NB4 (cell line): Measurements from ENCODE around the gene SRGAP2B.
"Not testable (repeated sequence)": the region's sequence is repeated elsewhere in the genome, so short reads cannot be mapped to it uniquely, and the experiment has no call there.

ENCODE experiments used
- DNase-seq: peaks from one replicate; pipeline ENCODE4 v3.0.0; 2010; ENCODE audit warnings: low read depth
- H3K4me3 ChIP-seq: one replicate; pipeline ENCODE4 v1.5.1; 2011; ENCODE audit warnings: mild to moderate bottlenecking, low read depth, low read length, moderate library complexity

Gene SRGAP2B

DNA sequence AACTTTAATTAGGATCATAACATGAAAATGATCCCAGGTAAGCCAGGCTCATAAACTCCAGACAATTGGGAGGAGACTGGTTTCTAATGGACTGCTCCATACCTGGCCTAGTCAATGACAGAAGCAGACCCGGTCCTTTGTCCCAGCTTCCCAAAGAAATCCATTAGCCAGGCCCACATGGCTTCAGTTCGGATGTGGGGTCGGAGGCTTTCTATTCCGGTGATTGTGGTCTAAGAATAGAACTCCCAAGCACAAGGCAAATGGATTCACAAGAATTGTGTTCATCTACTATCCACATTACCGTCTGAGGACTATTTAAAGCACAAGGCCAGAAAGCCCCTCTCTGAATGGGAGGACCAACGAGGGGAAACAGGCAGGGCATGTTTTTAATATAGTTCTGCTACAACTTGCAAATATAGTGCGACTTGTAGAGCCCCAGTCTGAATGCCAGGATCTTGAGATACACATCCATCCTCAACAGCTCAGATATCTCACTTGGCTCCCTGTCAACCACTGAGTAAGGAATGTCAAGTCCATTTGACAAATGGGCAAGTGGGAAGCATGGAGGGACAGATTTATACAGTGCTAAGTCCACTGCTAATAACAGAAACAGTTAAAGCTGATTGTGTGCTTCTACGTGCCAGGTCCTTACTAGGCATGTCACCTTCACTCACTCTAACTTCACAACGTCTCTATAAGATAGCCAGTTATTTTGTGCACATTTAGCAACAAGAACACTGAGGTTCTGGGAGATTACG, 42.9 kb downstream of the SRGAP2B start:
- H3K4me3 ChIP-seq, DNase-seq: not testable (repeated sequence)

DNA sequence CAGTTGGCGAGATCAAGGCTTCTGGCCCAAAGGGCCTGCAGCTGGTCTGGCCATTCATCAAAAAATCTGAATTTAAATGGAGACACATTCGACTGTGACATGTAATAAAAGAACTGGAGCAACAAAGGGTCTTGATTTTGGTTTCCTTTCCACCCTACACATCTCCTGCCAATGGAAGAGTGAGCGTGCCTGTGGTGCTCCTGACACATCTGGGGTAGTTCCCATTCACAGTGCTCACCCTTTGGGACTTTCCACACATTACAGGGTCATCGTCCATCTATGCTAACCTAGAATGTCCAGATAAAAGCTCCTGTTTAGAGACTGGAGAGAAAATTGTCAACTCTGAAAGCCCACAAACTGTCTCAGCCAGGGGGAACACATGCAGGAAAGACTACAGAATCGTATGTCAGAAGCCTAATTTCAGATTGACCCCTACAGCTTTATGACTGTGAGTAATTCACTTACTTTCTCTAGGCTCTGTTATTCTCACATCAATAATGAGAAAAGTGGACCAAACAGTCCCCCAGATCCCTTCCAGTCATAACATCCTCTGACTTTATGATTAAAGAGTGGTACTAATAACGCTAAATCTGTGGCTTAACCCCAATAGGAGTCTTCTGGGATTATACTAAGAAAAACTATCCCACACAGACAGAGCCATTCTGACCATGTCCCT, 46.8 kb downstream of the SRGAP2B start:
- H3K4me3 ChIP-seq, DNase-seq: not testable (repeated sequence)

- DNase-seq, H3K4me3 ChIP-seq: not testable (repeated sequence)
Measured at GRCh38 chr1:145047553-145047952, 47.6 kb downstream of the SRGAP2B start.

- not testable (repeated sequence) for DNase-seq, H3K4me3 ChIP-seq
Measured at GRCh38 chr1:145045571-145046273, 49.4 kb downstream of the SRGAP2B start.

DNA sequence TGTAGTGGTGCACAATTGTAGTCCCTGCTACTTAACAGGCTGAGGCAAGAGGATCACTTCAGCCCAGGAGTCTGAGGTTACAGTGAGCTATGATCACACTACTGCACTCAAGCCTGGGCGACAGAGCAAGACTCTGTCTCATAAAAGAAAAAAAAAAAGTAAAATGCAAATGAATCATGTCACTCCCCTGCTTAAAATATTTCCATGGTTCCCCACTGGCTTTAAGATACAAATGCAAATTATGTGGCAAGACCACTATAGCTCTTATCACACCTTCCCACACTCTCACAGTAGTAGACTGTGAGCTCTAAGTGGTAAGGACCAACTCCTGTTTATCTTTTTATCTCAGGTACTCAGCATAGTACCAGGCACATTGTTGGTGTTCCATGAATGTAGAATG, 53.6 kb downstream of the SRGAP2B start:
- not testable (repeated sequence) for DNase-seq, H3K4me3 ChIP-seq

DNA sequence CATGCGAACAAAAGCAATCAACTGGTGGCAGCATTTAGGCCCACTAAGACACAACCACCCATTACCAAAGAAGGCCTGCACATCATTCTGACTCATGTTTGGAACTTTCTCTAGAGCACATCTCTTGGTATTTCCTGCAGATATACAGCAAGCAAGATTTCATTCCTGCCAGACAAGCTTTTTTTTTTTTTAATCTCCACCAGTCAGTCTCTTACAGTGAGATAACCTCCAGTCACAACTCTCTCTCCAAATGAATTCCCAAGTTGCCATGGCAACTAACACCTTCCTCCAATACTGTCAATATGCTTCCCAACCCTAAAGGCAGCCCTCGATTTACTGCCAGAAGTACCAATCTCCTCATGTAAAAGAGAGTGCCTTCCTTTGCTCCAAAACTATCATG, 59.1 kb downstream of the SRGAP2B start:
- not testable (repeated sequence) for H3K4me3 ChIP-seq, DNase-seq

DNA sequence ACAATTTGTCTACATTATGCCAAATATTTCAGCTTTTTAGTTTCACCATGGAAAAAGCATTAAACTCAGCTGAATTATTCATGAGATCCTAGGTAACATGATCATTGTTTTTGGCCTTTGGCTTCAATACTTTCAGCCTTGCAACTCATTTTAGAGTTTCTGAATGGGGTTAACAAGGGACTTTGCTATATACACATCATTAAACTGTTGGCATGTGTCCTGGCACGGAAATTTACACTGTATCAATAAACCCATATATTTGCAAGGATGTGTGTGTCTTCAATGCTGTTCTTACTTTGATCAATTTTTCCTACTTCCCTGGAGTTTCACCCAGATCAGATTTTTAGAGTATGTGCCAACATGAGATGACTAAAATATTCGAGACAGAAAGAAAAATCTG, 61.6 kb downstream of the SRGAP2B start:
- not testable (repeated sequence) for DNase-seq, H3K4me3 ChIP-seq

GRCh38 chr1:145027251-145027650, 67.9 kb downstream of the SRGAP2B start:
- not testable (repeated sequence) for H3K4me3 ChIP-seq, DNase-seq

- DNase-seq, H3K4me3 ChIP-seq: not testable (repeated sequence)
Measured at GRCh38 chr1:145025286-145025685, 69.8 kb downstream of the SRGAP2B start.

DNA sequence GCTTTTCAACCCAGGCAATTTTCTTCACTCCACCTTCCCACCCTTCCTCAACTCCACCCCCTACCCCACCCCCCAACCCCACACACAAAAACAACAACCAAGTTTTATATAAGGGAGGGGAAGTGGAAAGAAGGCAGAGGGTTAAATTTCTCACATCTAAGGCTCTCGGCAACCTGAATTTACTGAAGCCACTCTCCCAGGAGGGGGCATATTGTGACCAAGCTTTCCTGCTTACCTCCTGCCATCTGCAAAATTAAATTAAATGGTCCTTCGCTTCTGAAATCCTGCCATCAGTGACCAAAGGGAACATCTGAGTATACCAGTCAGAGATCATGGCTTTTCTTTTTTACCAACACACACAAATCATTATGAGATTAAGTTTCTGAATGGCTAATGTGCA, 72.9 kb downstream of the SRGAP2B start:
- H3K4me3 ChIP-seq, DNase-seq: not testable (repeated sequence)

- H3K4me3 ChIP-seq, DNase-seq: not testable (repeated sequence)
Measured at GRCh38 chr1:145021749-145022148, 73.4 kb downstream of the SRGAP2B start.

- H3K4me3 ChIP-seq, DNase-seq: not testable (repeated sequence)
Measured at GRCh38 chr1:145019709-145020108, 75.4 kb downstream of the SRGAP2B start.

DNA sequence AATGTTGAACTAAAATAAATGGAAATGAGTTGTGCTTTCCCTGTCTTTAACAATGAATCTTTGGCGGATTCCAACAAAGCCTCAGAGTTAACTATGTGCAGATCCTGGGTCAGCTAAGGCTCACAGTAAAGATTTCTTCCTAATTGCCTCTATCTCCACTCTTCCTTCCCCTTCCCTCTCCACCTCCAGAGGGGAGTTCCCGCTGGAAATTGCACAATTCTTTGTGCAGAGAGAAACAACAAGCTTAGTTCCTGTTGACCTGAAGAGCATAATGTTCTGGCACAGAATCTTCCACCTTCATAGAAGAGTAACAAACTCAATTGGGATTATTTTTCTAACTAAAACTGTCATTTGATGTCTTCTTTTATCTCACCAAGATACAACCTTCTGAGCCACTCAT, 77.4 kb downstream of the SRGAP2B start:
- not testable (repeated sequence) for DNase-seq, H3K4me3 ChIP-seq

DNA sequence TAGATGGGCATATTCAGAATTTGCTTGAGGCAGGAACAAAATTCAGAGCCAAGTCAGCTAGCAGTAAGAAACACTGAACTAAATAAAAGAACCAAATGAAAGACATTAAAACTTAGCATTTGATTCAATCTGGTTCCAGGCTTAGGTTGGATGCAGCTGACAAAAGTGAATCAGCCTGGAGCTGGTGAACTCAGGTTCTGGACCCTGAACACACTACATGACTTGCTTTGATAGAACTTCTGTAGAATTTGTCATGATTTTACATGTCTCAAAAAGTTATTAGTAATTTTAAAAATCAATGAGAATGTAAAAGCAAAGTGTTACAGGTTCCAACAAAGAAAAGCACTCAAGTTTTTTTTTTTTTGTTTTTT, 78.7 kb downstream of the SRGAP2B start:
- H3K4me3 ChIP-seq, DNase-seq: not testable (repeated sequence)

DNA sequence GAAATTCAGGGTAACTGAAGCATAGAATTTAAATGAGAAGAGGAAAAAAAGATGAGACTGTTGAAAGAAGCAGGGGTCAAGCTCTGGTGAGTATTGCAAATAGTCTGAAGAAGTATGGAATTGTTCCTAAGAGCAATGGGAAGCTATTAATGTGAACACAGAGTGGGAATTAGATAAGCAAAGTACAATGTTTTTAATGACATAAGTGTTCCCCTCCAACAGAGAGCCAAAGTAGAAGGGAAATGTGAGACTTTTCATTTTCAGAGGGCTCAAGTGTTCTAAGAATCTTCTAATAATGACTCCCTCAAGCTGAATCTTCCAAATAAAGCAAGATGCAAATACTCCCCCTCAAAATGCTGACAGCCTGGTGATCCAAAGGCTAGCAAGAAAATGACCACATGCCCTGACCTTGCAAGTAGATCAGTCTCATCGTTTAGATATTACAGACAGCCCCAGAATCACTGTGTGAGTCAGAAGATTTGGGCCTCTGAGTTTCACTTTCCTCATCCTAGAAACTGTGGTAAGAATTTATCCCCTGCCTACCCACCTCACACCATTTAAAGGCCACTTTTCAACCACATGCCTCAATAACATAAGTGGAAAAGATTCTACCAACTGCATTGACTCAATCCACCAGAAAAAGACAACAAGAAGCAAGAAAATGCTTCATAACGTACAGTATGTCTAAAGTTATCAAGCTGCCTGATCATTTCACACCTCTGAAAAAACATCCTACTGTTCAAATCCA, 79.2 kb downstream of the SRGAP2B start:
- DNase-seq, H3K4me3 ChIP-seq: not testable (repeated sequence)

- DNase-seq, H3K4me3 ChIP-seq: not testable (repeated sequence)
Measured at GRCh38 chr1:145013353-145013752, 81.8 kb downstream of the SRGAP2B start.

- not testable (repeated sequence) for DNase-seq, H3K4me3 ChIP-seq
Measured at GRCh38 chr1:145011811-145012210, 83.3 kb downstream of the SRGAP2B start.

DNA sequence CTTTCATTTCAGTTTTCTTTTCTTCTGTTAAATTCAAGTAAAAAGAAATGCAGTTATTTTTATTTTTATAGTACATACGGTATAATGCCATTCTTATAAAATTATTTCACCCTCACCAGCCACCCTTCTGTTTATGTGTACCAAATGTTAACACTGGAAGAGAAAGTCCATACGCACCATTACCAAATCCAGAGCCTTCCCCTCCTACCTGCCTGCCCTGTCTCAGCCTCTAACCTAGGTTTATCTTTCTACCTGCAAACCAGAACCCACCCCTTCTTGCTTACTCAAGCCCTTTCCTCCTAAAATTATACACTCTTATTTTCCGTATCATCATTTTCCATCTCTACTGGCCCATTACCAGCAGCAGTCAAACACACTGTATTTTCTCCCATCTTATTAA, 84.5 kb downstream of the SRGAP2B start:
- not testable (repeated sequence) for DNase-seq
- H3K4me3 ChIP-seq: peak overlapping the region; percentile 34

DNA sequence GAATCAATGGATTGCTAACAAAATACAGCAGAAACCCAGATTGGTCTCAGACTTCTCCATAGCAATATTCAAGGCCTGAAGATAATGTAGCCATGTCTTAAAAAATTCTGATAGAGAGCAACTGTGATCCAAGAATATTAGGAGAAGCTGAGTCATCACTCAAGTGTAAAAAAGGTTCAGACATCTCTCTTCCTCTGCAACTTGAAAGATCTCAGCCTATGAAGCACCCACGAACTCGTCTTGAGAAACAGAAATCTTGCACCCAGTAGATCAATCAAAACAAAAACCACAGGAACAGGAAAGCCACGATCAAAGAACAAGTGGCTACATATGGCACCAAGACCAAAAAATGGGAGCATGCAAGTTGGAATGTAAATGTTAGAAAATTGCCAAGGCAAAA, 85.2 kb downstream of the SRGAP2B start:
- not testable (repeated sequence) for DNase-seq, H3K4me3 ChIP-seq
